ENCODE results near the gene PHF19. TPM values are rescaled to one million over a fixed set of nuclear protein-coding genes. Genes with fewer than 3 reads are reported as not detected.

Gene PHF19
- total RNA-seq, 2 experiments from 2014 or later = 216 to 226 TPM

- peak overlapping the region; percentile 94 for H3K27ac Mint-ChIP-seq
- no peaks in the 10 kb centered on the region for H3K27me3 Mint-ChIP-seq
- H3K4me1 Mint-ChIP-seq = peaks cover 63% of the 10 kb centered on the region
- DNase-seq = no peak
- H3K4me3 Mint-ChIP-seq = peak overlapping the region; percentile 93
- H3K36me3 Mint-ChIP-seq = peaks cover 29% of the 10 kb centered on the region
- peaks cover 5% of the 10 kb centered on the region for H3K9me3 Mint-ChIP-seq
These were observed 30.6 kb downstream of the PHF19 start for GRCh38 chr9:120846251-120846889.

- peaks cover 5% of the 10 kb centered on the region for H3K9me3 Mint-ChIP-seq
- H3K27me3 Mint-ChIP-seq = no peaks in the 10 kb centered on the region
- peak; percentile 60 for DNase-seq
- H3K4me3 Mint-ChIP-seq = peak overlapping the region; percentile 93
- H3K27ac Mint-ChIP-seq = peak overlapping the region; percentile 94
- peaks cover 37% of the 10 kb centered on the region for H3K36me3 Mint-ChIP-seq
- H3K4me1 Mint-ChIP-seq = peaks cover 64% of the 10 kb centered on the region
These were observed 31.7 kb downstream of the PHF19 start for GRCh38 chr9:120845255-120845654.

- H3K36me3 Mint-ChIP-seq = peaks cover 50% of the 10 kb centered on the region
- peak; percentile 96 for DNase-seq
- H3K27me3 Mint-ChIP-seq = no peaks in the 10 kb centered on the region
- peaks cover 69% of the 10 kb centered on the region for H3K4me1 Mint-ChIP-seq
- H3K9me3 Mint-ChIP-seq = peaks cover 5% of the 10 kb centered on the region
- H3K27ac Mint-ChIP-seq = peak within 1 kb of the TSS; percentile 94
- H3K4me3 Mint-ChIP-seq = peak within 1 kb of the TSS; percentile 93
These were observed 34.1 kb downstream of the PHF19 start, which contains the start of gene PSMD5 for GRCh38 chr9:120842685-120843485. TSS of gene PSMD5 (minus strand) at chr9:120842922. CDS start at chr9:120842909, 13 bp downstream.

- Mint-ChIP-seq H3K9me3 (peaks cover 5% of the 10 kb centered on the region), H3K4me1 (peaks cover 68% of the 10 kb centered on the region), H3K27me3 (no peaks in the 10 kb centered on the region), H3K36me3 (peaks cover 58% of the 10 kb centered on the region), H3K4me3 (peak overlapping the region; percentile 93), H3K27ac (peak overlapping the region; percentile 94)
- DNase-seq = no peak
These were observed 34.9 kb downstream of the PHF19 start for GRCh38 chr9:120841930-120842684.

- Mint-ChIP-seq H3K27me3 (no peaks in the 10 kb centered on the region), H3K9me3 (peaks cover 4% of the 10 kb centered on the region), H3K27ac (peak overlapping the region; percentile 57), H3K4me3 (peak overlapping the region; percentile 33), H3K36me3 (peaks cover 57% of the 10 kb centered on the region), H3K4me1 (peaks cover 41% of the 10 kb centered on the region)
- DNase-seq = no peak
These were observed 37.8 kb downstream of the PHF19 start for GRCh38 chr9:120839146-120839545.

GRCh38 chr9:120837921-120838320 lies 39.1 kb downstream of the PHF19 start:
- Mint-ChIP-seq H3K9me3 (no peaks in the 10 kb centered on the region), H3K27me3 (no peaks in the 10 kb centered on the region), H3K36me3 (peaks cover 56% of the 10 kb centered on the region), H3K4me3 (no peak overlapping the region), H3K4me1 (peaks cover 35% of the 10 kb centered on the region), H3K27ac (peak overlapping the region; percentile 3)
- DNase-seq = no peak

- no peaks in the 10 kb centered on the region for H3K9me3 Mint-ChIP-seq
- peaks cover 46% of the 10 kb centered on the region for H3K36me3 Mint-ChIP-seq
- H3K27me3 Mint-ChIP-seq = no peaks in the 10 kb centered on the region
- no peak overlapping the region for H3K27ac Mint-ChIP-seq
- no peak for DNase-seq
- H3K4me1 Mint-ChIP-seq = peaks cover 19% of the 10 kb centered on the region
- no peak overlapping the region for H3K4me3 Mint-ChIP-seq
These were observed 43.7 kb downstream of the PHF19 start for GRCh38 chr9:120833325-120833724.

- Mint-ChIP-seq H3K4me3 (no peak overlapping the region), H3K9me3 (no peaks in the 10 kb centered on the region), H3K36me3 (peaks cover 47% of the 10 kb centered on the region), H3K27me3 (no peaks in the 10 kb centered on the region), H3K27ac (no peak overlapping the region), H3K4me1 (peaks cover 16% of the 10 kb centered on the region)
- no peak for DNase-seq
These were observed 44.2 kb downstream of the PHF19 start for GRCh38 chr9:120832807-120833206.

- no peaks in the 10 kb centered on the region for H3K9me3 Mint-ChIP-seq
- DNase-seq = no peak
- H3K27ac Mint-ChIP-seq = no peak overlapping the region
- no peaks in the 10 kb centered on the region for H3K27me3 Mint-ChIP-seq
- peaks cover 48% of the 10 kb centered on the region for H3K36me3 Mint-ChIP-seq
- no peak overlapping the region for H3K4me3 Mint-ChIP-seq
- H3K4me1 Mint-ChIP-seq = peaks cover 10% of the 10 kb centered on the region
These were observed 46.1 kb downstream of the PHF19 start for GRCh38 chr9:120830865-120831264.

- H3K9me3 Mint-ChIP-seq = no peaks in the 10 kb centered on the region
- H3K4me1 Mint-ChIP-seq = peaks cover 10% of the 10 kb centered on the region
- no peak overlapping the region for H3K4me3 Mint-ChIP-seq
- H3K36me3 Mint-ChIP-seq = peaks cover 47% of the 10 kb centered on the region
- no peak for DNase-seq
- no peaks in the 10 kb centered on the region for H3K27me3 Mint-ChIP-seq
- no peak overlapping the region for H3K27ac Mint-ChIP-seq
These were observed 46.8 kb downstream of the PHF19 start for GRCh38 chr9:120830151-120830550.

GRCh38 chr9:120829650-120830049 lies 47.3 kb downstream of the PHF19 start:
- peaks cover 9% of the 10 kb centered on the region for H3K4me1 Mint-ChIP-seq
- no peaks in the 10 kb centered on the region for H3K27me3 Mint-ChIP-seq
- DNase-seq = no peak
- no peaks in the 10 kb centered on the region for H3K9me3 Mint-ChIP-seq
- peak overlapping the region; percentile 30 for H3K27ac Mint-ChIP-seq
- H3K36me3 Mint-ChIP-seq = peaks cover 49% of the 10 kb centered on the region
- no peak overlapping the region for H3K4me3 Mint-ChIP-seq

GRCh38 chr9:120820095-120820494 lies 56.9 kb downstream of the PHF19 start:
- H3K36me3 Mint-ChIP-seq = peaks cover 45% of the 10 kb centered on the region
- no peak overlapping the region for H3K27ac Mint-ChIP-seq
- DNase-seq = no peak
- H3K4me1 Mint-ChIP-seq = no peaks in the 10 kb centered on the region
- no peaks in the 10 kb centered on the region for H3K9me3 Mint-ChIP-seq
- H3K27me3 Mint-ChIP-seq = no peaks in the 10 kb centered on the region
- H3K4me3 Mint-ChIP-seq = no peak overlapping the region

GRCh38 chr9:120818595-120818994 lies 58.4 kb downstream of the PHF19 start:
- H3K27ac Mint-ChIP-seq = no peak overlapping the region
- DNase-seq = no peak
- H3K9me3 Mint-ChIP-seq = no peaks in the 10 kb centered on the region
- H3K36me3 Mint-ChIP-seq = peaks cover 40% of the 10 kb centered on the region
- no peaks in the 10 kb centered on the region for H3K27me3 Mint-ChIP-seq
- peaks cover 2% of the 10 kb centered on the region for H3K4me1 Mint-ChIP-seq
- H3K4me3 Mint-ChIP-seq = no peak overlapping the region

GRCh38 chr9:120815075-120815474 lies 61.9 kb downstream of the PHF19 start:
- H3K9me3 Mint-ChIP-seq = peaks cover 6% of the 10 kb centered on the region
- peaks cover 41% of the 10 kb centered on the region for H3K36me3 Mint-ChIP-seq
- H3K27me3 Mint-ChIP-seq = no peaks in the 10 kb centered on the region
- peaks cover 4% of the 10 kb centered on the region for H3K4me1 Mint-ChIP-seq
- no peak overlapping the region for H3K27ac Mint-ChIP-seq
- H3K4me3 Mint-ChIP-seq = no peak overlapping the region
- no peak for DNase-seq

- Mint-ChIP-seq H3K4me1 (peaks cover 4% of the 10 kb centered on the region), H3K27me3 (no peaks in the 10 kb centered on the region), H3K9me3 (peaks cover 39% of the 10 kb centered on the region)
These were observed 68.1 kb downstream of the PHF19 start for GRCh38 chr9:120808931-120809330.

More at GRCh38 chr9:120808931-120809330, 68.1 kb downstream of the PHF19 start:
- H3K36me3 Mint-ChIP-seq = peaks cover 55% of the 10 kb centered on the region
- H3K27ac Mint-ChIP-seq = no peak overlapping the region
- H3K4me3 Mint-ChIP-seq = no peak overlapping the region
- DNase-seq = no peak

Data from activated naive CD8-positive, alpha-beta T cell treated with anti-CD3 and anti-CD28 coated beads for 36 hours (primary cell).